HTR-8/SVneo (cell line): ENCODE data around the gene HHAT.
A peak's percentile ranks its signal among the peaks of the same experiment; 100 is the strongest.

Experiments used
- DNase-seq: peaks from one replicate; pipeline ENCODE4 v3.0.0; 2011; ENCODE audit warnings: low spot score, mixed read lengths; ENCODE audit not compliant: insufficient read length
- FAIRE-seq: peaks from 2 replicates; lab custom pipeline; 2011; peaks lifted over from hg19 to GRCh38; lab: Jason Lieb, UNC

The HHAT gene

DNA sequence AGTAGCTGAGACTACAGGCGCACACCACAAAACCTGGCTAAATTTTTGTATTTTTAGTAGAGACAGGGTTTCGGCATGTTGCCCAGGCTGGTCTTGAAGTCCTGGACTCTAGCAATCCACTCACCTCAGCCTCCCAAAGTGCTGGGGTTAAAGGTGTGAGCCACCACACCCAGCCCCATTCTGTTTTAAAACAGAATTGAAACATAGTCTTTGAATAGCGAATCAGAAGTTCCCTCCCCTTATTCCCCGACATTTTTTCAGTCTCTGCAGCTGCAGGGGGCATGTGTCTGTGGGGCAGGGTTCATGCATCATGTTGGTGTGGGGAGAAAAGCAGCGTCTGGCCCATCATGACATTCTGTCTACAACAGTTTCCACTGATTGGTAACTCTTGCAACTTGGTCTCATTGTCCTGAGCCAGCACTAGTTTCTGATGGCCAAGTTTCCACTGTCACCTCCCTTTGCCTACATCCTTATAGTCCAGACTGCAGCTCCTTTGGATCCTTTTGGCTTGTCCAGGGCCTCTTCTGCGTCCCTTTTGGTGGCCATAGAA lies 15.6 kb upstream of the HHAT start:
- DNase-seq (no peak), FAIRE-seq (no peak)

GRCh38 chr1:210313921-210314320 lies 14.8 kb upstream of the HHAT start:
- DNase-seq (no peak), FAIRE-seq (no peak)

- no peak for FAIRE-seq
These were observed 13.2 kb upstream of the HHAT start for GRCh38 chr1:210315529-210315928.

DNA sequence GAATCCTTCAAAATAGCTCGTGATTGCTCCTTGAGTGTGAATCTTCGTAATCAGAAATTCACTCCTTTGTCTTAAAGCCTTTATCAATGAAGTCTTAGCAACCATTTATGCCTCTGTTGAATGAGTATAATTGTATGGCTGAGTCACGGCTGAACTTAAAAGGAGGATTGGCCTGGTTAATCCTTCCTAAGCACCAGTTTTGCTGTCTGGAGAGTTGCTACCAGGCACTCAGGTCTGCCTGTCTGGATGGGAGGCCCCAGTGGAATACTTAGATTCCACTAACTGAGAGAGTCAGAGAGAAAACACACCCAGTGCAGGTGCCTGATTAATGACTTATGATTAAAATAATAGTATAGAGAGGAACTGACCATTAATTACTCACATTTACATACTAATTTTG lies 7.6 kb upstream of the HHAT start:
- no peak for DNase-seq
- FAIRE-seq: no peak

More at GRCh38 chr1:210315529-210315928, 13.2 kb upstream of the HHAT start:
- DNase-seq: no peak

GRCh38 chr1:210321552-210321951 lies 7.2 kb upstream of the HHAT start:
- peak; percentile 41 for DNase-seq
- no peak for FAIRE-seq

GRCh38 chr1:210323957-210324356 lies 4.7 kb upstream of the HHAT start:
- FAIRE-seq (no peak), DNase-seq (no peak)

DNA sequence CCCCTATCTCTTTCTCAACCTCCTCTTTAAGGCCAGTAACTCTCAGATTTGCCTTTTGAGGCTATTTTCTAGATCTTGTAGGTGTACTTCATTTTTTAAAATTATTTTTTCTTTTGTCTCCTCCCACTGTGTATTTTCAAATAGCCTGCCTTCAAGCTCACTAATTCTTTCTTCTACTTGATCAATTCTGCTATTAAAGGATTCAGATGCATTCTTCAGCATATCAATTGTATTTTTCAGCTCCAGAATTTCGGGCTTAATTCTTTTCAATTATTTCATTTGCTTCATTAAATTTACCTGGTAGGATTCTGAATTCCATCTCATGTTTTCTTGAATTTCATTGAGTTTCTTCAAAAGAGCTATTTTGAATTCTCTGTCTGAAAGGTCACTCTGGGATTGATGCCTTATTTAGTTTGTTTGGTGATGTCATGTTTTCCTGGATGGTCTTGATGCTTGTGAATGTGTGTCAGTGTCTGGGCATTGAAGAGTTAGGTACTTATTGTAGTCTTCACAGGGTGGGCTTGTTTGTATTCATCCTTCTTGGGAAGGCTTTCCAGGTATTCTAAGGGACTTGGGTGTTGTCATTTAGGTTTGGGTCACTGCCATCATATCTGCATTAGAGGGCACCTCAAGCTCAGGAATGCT lies 3.6 kb upstream of the HHAT start:
- DNase-seq: no peak
- no peak for FAIRE-seq

DNA sequence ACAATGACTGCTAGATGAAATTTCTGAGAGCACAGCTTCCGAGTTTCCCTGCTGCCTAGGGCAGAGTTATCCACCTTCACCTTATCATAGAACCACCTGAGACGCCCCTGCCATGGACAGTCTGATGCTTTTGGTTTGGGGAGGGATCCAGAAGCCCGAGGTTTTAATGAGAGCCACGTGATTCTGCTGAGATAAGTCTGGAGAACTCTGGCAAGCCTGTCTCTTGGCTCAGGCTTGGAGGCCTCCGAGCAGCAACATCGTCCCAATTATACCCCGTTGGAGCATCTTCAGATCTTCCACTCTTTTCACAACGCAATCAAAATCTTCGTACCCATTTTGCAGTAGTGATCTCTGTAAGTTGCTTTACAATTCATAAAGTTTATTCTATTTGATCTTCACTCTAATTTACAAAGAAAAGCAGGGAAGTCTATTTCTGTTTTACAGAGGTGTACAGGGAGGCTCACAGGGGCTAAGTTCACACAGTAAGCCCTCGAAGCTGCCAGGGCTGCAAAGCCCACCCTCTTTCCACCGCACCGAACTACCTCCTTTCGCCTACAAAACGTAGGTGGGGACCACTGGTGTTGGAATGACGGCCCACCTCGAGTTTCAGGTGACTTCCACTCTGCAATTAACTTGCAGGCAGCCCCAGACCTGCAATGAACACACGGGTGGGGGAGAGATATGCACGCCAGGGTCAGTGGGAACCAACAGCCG lies 513 bp upstream of the HHAT start:
- DNase-seq: no peak
- no peak for FAIRE-seq

- no peak for DNase-seq
- FAIRE-seq: no peak
These were observed 1.7 kb downstream of the HHAT start for GRCh38 chr1:210330279-210330866.

- no peak for FAIRE-seq
- no peak for DNase-seq
These were observed 3.5 kb downstream of the HHAT start for GRCh38 chr1:210332233-210332632.

DNA sequence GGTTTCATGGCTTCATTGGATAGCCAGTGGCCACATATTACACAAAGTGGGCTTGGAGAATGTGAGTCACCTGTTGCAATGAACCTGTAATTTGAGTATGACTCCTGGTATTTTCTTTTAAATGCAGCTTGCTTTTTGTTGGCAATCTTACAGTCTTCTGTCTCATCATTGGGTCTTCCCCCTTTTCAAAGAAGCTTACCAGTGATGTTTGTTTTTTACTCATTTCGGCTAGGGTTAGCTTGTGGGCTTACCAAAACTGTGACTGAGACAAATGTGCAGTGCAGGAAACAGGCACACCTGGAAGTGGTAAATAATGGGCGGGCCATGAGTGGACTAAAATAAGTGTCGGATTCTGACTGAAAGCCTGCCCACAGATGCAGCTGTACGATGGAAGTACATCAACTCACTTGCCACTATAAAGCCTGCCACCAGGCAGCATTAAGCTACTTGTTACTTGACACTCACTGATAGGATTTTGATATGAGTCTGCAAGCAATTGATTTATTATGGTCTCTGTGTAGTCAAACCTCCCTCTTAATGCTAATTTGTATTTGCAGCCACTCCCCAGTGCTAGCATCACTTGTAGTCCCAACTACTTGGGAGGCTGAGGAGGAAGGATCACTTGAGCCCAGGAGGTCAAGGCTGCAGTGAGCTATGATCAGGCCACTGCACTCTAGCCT lies 4.2 kb downstream of the HHAT start:
- no peak for FAIRE-seq
- DNase-seq: no peak

DNA sequence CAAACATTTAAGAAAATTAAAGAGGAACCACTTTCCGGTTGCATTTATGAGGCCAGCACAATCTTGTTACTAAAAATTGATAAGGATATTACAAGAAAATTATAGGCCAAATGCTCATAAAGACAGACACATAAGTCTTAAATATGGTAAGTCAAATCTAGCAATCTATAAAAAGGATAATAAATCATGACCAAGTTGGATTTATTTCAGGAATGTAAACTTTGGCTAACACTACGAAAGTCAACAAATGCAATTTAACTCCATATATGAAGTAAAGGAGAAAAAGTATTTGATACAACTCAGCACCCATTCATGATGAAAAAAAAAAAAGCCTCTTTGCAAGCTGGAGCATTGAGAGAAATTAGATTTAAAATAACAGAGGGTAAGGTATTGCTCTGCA lies 6.3 kb downstream of the HHAT start:
- FAIRE-seq (no peak), DNase-seq (no peak)

DNA sequence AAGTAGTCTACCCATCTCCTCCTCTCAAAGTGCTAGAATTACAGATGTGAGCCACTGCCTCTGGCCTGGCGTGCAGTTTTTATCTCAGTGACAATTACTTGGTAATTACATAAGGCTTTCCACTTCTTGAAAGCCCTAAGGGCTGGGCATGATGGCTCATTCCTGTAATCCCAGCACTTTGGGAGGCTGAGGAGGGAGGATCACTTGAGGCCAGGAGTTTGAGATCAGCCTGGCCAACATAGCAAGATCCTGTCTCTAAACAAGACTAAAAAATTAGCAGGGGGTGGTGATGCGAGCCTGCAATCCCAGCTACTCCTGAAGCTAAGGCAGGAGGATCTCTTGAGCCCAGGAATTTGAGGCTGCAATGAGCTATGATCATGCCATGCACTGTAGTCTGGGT lies 7.7 kb downstream of the HHAT start:
- DNase-seq (no peak), FAIRE-seq (no peak)

DNA sequence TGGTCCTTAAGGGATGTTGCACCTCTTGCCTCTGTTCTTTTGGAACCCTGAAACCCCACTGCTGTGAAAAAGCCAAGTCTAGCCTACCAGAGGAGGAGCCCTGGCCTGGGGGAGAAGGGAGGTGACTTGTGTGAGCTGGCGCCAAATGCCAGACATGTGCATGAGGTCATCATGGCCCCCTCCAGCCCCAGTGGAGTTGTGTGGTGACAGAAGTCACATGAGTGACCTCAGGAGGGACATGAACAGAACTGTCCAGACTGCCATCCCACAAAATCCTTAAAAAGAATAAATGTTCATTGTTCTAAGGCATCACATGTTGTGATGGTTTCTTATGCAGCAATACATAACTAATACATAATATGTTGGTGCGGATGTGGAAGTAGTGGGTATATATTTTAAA lies 10.8 kb downstream of the HHAT start:
- FAIRE-seq (no peak), DNase-seq (no peak)

DNA sequence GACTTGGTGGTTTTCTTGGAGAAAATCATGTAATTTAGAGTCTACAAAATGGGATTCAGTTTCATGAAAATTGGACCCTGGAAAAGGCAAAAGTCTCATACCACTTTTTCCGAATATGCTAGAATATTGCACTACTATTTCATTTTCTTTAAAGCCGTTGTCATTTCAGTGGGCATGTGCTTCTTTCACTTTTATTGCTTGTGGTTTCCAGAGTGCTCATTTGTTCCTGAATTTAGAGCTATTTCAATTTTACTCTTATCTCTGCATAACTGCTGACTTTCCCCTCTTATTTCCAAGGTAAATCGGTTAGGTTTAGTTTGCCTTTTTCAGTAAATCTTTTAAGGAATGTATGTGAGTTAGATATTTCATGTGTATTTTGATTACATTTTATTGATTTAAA lies 11.6 kb downstream of the HHAT start:
- DNase-seq (no peak), FAIRE-seq (no peak)

DNA sequence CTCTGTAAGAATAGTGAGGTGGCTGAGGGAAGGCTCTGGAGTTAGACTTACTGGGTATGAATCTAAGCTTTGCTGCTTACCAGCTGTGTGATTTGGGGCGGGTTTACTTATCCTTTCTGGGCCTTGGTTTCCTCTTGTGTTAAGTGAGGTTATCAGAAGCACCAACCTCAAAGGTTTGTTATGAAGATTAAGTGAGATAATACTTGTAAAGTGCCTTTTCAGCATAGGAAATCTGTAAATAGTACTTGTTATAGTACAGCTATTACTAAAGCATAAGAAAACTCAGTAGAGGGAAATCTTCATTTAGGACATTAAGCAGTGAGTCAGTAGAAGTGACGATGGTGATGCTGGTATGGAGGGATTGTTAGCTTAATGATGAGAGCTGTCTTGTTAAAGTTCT lies 12.1 kb downstream of the HHAT start:
- no peak for FAIRE-seq
- DNase-seq: no peak

GRCh38 chr1:210342986-210343780 lies 14.5 kb downstream of the HHAT start:
- DNase-seq (no peak), FAIRE-seq (no peak)

GRCh38 chr1:210344706-210345105 lies 16.0 kb downstream of the HHAT start:
- DNase-seq (no peak), FAIRE-seq (no peak)

GRCh38 chr1:210347112-210347511 lies 18.4 kb downstream of the HHAT start:
- FAIRE-seq (no peak), DNase-seq (no peak)

GRCh38 chr1:210351496-210351895 lies 22.8 kb downstream of the HHAT start:
- DNase-seq (no peak), FAIRE-seq (no peak)
